ENCODE data around the gene CASP3. TPM values are rescaled to one million over a fixed set of nuclear protein-coding genes. Genes with fewer than 3 reads are reported as not detected.
"Not testable (repeated sequence)": the region's sequence is repeated elsewhere in the genome, so short reads cannot be mapped to it uniquely, and the experiment has no call there.

Gene CASP3
- total RNA-seq, 2 experiments from 2014 or later = 70.7 to 116 TPM

DNA sequence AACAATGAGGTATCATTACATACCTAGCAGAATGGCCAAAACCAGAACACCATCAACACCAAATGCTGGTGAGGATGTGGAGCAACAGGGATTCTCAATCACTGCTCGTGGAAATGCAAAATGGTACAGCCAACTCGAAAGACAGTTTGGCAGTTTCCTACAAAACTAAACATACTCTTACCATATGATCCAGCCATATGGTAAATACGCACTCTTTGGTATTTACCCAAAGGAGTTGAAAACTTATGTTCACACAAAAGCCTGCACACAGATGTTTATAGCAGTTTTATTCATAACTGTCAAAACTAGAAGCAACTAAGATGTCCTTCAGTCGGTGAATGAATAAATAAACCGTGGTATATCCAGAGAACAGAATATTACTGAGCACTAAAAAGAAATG is 7.8 kb downstream of the CASP3 start:
- H3K4me3 Mint-ChIP-seq = no peak overlapping the region
- H3K9me3 Mint-ChIP-seq (ENCODE audit: low read depth) = no peaks in the 10 kb centered on the region
- peaks cover 84% of the 10 kb centered on the region for H3K4me1 Mint-ChIP-seq
- H3K27ac Mint-ChIP-seq = peak overlapping the region; percentile 41
- H3K27me3 Mint-ChIP-seq = no peaks in the 10 kb centered on the region
- ATAC-seq (no peak), DNase-seq (no peak)
- H3K36me3 Mint-ChIP-seq = peaks cover 69% of the 10 kb centered on the region
- CTCF ChIA-PET = no interaction called here

DNA sequence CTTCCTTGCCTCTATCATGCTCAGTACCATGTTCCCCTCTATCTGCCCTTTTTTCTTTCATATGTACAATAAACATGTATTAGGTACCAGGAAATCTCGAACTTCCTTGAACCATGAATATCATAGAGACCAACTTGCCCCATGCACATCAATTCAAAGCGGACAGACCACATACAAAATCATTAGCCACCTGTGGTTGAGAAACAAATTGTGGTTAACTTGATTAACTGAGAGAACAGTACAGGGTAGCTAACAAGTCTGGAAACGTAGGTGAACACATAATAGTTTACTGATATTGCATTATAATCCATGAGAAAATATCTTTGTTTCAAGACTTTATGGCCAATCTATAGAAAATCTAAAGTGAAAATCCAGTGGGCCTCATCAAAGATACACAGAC is 8.2 kb downstream of the CASP3 start:
- DNase-seq = no peak
- H3K4me3 Mint-ChIP-seq = no peak overlapping the region
- H3K27me3 Mint-ChIP-seq = no peaks in the 10 kb centered on the region
- ATAC-seq = no peak
- H3K4me1 Mint-ChIP-seq = peaks cover 82% of the 10 kb centered on the region
- CTCF ChIA-PET = no interaction called here
- peaks cover 69% of the 10 kb centered on the region for H3K36me3 Mint-ChIP-seq
- no peaks in the 10 kb centered on the region for H3K9me3 Mint-ChIP-seq (ENCODE audit: low read depth)
- H3K27ac Mint-ChIP-seq = peak overlapping the region; percentile 41

DNA sequence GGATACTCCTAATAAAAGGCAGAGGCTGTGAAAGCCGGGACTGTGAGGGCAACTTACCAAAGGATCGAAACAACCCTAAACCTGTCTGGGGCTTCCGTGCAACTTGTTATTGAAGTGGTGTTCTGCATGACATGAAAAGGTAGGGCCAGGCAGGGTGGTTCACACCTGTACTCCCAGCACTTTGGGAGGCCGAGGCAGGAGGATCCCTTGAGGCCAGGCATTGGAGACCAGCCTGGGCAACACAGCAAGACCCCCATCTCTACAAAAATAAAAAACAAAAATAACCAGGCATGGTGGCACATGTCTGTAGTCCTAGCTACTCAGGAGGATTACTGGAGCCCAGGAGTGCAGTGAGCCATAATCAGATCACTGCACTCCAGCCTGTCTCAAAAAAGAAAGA is 12.3 kb downstream of the CASP3 start:
- H3K27me3 Mint-ChIP-seq = no peaks in the 10 kb centered on the region
- peaks cover 74% of the 10 kb centered on the region for H3K36me3 Mint-ChIP-seq
- H3K27ac Mint-ChIP-seq = no peak overlapping the region
- CTCF ChIA-PET = no interaction called here
- DNase-seq (no peak), ATAC-seq (no peak)
- no peak overlapping the region for H3K4me3 Mint-ChIP-seq
- H3K4me1 Mint-ChIP-seq = peaks cover 57% of the 10 kb centered on the region
- no peaks in the 10 kb centered on the region for H3K9me3 Mint-ChIP-seq (ENCODE audit: low read depth)

DNA sequence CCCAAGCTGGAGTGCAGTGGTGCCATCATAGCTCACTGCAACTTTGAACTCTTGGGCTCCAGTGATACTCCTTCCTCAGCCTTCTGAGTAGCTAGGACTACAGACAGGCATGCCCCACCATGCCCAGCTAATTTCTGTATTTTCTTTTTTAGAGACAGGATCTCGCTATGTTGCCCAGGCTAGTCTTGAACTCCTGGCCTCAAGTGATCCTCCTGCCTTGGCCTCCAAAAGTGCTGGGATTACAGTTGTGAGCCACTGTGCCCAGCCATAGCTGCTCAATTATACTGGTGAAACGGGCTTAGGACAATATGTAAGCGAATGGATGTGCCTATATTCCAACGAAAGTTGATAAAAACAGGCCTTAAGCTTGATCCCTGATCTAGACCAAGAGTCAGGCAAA is 13.1 kb downstream of the CASP3 start:
- H3K9me3 Mint-ChIP-seq (ENCODE audit: low read depth) = no peaks in the 10 kb centered on the region
- DNase-seq (no peak), ATAC-seq (no peak)
- peaks cover 53% of the 10 kb centered on the region for H3K4me1 Mint-ChIP-seq
- H3K36me3 Mint-ChIP-seq = peaks cover 72% of the 10 kb centered on the region
- no peak overlapping the region for H3K4me3 Mint-ChIP-seq
- CTCF ChIA-PET = no interaction called here
- no peaks in the 10 kb centered on the region for H3K27me3 Mint-ChIP-seq
- H3K27ac Mint-ChIP-seq = no peak overlapping the region

DNA sequence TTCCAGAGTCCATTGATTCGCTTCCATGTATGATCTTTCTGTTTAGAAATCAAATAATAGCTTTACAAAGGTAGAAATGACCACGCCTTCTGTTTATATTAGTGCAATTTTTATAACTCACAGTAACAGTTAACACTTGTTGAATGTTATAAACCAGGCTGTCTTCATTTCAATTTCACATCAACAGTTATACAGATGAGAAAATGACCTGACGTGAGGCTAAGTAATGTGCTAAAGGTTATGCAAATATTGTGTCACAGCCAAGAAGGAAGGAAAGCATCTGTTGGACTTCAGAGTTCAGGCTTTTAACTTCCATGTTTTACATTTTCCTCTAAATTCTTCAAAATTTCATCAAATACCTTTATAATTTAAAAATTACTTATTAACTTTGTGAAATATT is 13.9 kb downstream of the CASP3 start:
- Mint-ChIP-seq H3K27ac (no peak overlapping the region), H3K36me3 (peaks cover 73% of the 10 kb centered on the region)

DNA sequence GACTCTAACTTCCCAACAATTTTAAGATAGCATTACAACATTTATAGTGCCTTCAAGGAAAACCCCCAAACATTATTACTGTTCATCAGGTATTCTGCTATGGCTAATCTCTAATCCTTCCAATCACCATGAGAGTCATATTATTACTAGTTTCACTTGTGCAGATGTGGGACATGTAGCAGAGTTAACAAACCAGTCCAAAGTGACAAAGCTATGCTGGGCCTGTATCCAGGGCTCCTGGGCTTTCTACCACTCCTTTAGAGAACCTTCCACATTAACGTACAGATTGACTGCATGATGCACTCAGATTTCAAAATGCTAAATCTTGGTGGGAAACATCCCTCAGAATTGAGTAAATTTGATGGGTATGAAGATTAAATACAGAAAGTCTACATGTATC is 16.4 kb downstream of the CASP3 start:
- H3K36me3 Mint-ChIP-seq = peaks cover 81% of the 10 kb centered on the region
- no peak overlapping the region for H3K4me3 Mint-ChIP-seq
- ATAC-seq = no peak
- H3K4me1 Mint-ChIP-seq = peaks cover 34% of the 10 kb centered on the region
- H3K9me3 Mint-ChIP-seq (ENCODE audit: low read depth) = no peaks in the 10 kb centered on the region
- no peak for DNase-seq
- CTCF ChIA-PET = interaction anchor here (1.4 kb wide), 1 partner anchor 371 kb away, joined by 3 read pairs; no protein-coding TSS in a partner anchor
- peak overlapping the region; percentile 18 for H3K27ac Mint-ChIP-seq
- no peaks in the 10 kb centered on the region for H3K27me3 Mint-ChIP-seq

More for the DNA sequence above, 13.9 kb downstream of the CASP3 start:
- ATAC-seq = no peak
- no peaks in the 10 kb centered on the region for H3K9me3 Mint-ChIP-seq (ENCODE audit: low read depth)
- no peak overlapping the region for H3K4me3 Mint-ChIP-seq
- no peak for DNase-seq
- CTCF ChIA-PET = interaction anchor here (0.7 kb wide), 1 partner anchor 12 kb away, joined by 3 read pairs; no protein-coding TSS in a partner anchor
- peaks cover 47% of the 10 kb centered on the region for H3K4me1 Mint-ChIP-seq
- H3K27me3 Mint-ChIP-seq = no peaks in the 10 kb centered on the region

DNA sequence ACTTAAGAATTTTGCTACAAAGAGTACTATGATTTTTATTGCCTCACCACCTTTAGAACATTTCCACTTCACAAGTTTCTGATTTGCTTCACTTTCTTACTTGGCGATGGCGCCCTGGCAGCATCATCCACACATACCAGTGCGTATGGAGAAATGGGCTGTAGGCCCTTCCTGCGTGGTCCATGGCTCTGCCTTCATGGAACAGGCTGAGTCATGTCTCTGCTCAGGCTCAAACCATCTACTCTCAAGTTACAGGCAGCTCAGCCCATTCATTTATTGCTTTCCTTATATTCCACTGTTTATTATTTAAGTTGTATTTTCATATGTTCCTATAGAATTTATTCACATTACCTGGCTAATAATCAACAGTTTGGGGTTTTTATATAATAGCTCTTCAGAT is 21.1 kb downstream of the CASP3 start:
- H3K27ac Mint-ChIP-seq = peak overlapping the region; percentile 24
- DNase-seq (no peak), ATAC-seq (no peak)
- no peaks in the 10 kb centered on the region for H3K9me3 Mint-ChIP-seq (ENCODE audit: low read depth)
- H3K36me3 Mint-ChIP-seq = peaks cover 80% of the 10 kb centered on the region
- CTCF ChIA-PET = no interaction called here
- H3K4me3 Mint-ChIP-seq = no peak overlapping the region
- H3K4me1 Mint-ChIP-seq = peaks cover 49% of the 10 kb centered on the region
- no peaks in the 10 kb centered on the region for H3K27me3 Mint-ChIP-seq

DNA sequence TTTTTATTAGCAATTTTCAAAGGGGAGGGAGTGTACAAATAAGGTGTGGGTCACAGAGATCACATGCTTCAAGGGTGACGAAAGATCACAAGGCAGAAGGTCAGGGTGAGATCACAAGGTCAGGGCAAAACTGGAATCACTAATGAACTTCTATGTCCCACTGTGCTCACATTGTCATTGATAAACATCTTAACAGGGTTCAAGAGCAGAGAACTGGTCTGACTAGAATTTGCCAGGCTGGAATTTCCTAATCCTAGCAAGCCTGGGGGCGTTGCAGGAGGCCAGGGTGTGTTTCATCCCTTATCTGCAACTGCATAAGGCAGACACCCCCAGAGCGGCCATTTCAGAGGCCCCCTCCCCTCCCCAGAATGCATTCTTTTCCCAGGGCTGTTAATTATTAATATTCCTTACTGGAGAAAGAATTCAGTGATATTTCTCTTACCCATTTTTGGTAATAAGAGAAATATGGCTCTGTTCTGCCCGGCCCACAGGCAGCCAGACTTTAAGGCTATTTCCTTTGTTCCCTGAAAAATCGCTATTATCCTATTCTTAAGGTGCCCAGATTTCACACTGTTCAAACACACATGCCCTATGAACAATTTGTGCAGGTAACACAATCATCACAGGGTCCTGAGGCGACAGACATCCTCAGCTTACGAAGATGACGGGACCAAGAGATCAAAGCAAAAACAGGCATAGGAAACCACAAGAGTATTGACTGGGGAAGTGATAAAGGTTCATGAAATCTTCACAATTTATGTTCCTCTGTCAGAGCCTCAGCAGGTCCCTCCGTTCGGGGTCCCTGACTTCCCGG is 23.3 kb downstream of the CASP3 start:
- not testable (repeated sequence) for H3K27me3 Mint-ChIP-seq; DNase-seq; H3K27ac Mint-ChIP-seq; H3K4me3 Mint-ChIP-seq; ATAC-seq; H3K9me3 Mint-ChIP-seq (ENCODE audit: low read depth)
- Mint-ChIP-seq H3K4me1 (peaks cover 42% of the 10 kb centered on the region), H3K36me3 (peaks cover 67% of the 10 kb centered on the region)
- CTCF ChIA-PET = interaction anchor here (0.6 to 0.9 kb wide), 2 partner anchors 15 to 18 kb away, joined by 3 read pairs; no protein-coding TSS in a partner anchor

DNA sequence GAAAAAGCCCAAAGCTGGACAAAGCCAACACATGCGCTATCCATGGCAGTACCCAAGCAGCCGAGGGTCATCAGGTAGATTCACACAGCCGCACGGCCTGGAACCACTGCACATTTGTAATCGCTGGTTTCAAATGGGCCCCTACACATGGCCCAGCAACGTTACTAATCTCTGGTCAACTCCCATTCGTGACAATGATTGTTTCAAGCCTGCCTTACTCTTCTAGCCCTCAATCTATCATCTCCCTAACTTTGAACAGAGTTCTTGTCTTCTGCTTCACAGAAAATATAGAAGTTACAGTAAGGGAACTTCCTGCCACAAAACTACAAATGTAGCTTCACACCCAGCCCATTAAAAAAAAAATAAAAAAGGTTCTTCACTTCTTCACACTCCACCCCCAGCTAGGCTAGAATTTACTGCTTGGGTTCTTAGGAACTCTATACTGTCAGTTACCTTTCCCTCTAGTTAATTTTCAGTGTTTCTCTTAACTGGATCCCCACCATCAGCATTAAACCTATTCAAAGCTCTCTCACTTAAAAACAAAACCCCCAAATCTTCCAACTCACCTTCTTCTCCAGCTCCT is 24.2 kb downstream of the CASP3 start:
- DNase-seq (no peak), ATAC-seq (peak; percentile 27)
- Mint-ChIP-seq H3K27me3 (no peaks in the 10 kb centered on the region), H3K9me3 (ENCODE audit: low read depth) (no peaks in the 10 kb centered on the region), H3K4me3 (no peak overlapping the region), H3K36me3 (peaks cover 58% of the 10 kb centered on the region), H3K4me1 (peaks cover 40% of the 10 kb centered on the region), H3K27ac (peak overlapping the region; percentile 42)
- CTCF ChIA-PET = interaction anchor here (0.6 to 0.9 kb wide), 2 partner anchors 14 to 19 kb away, joined by 3 read pairs; no protein-coding TSS in a partner anchor

DNA sequence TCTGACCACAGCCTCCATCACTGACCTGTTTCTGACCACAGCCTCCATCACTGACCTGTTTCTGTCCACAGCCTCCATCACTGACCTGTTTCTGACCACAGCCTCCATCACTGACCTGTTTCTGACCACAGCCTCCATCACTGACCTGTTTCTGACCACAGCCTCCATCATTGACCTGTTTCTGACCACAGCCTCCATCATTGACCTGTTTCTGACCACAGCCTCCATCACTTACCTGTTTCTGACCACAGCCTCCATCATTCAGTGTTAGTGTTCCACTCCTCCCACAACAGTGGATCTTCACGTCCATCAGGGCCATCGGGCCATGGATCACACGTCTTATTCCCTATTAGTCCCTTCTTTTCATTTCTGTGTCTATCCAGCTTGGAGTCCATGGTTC is 24.7 kb downstream of the CASP3 start:
- Mint-ChIP-seq H3K27ac (peak overlapping the region; percentile 3), H3K36me3 (peaks cover 53% of the 10 kb centered on the region), H3K4me1 (peaks cover 39% of the 10 kb centered on the region)
- H3K27me3 Mint-ChIP-seq; H3K9me3 Mint-ChIP-seq (ENCODE audit: low read depth); ATAC-seq; CTCF ChIA-PET; DNase-seq; H3K4me3 Mint-ChIP-seq: not testable (repeated sequence)

DNA sequence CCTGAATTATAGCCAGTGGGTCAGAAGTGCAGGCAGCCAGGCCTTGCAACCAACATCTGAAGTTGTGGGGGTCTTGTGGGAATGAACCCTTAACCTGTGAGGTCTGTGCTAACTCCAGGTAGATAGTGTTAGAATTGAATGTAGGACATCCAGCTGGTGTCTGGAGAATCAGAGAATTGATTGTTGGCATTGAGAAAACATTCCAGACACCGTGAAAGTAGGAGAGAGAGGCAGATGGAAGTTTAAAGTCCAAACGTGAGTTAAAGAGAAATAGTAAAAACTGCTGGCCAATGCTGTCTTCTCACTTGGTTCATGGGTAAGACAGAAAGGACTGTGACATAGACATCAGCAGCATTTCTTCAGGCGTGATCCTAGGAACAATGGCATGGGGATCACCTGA is 27.7 kb downstream of the CASP3 start:
- Mint-ChIP-seq H3K4me3 (no peak overlapping the region), H3K27me3 (no peaks in the 10 kb centered on the region), H3K36me3 (peaks cover 28% of the 10 kb centered on the region), H3K4me1 (peaks cover 21% of the 10 kb centered on the region), H3K9me3 (ENCODE audit: low read depth) (no peaks in the 10 kb centered on the region), H3K27ac (no peak overlapping the region)
- no peak for ATAC-seq
- CTCF ChIA-PET = no interaction called here
- no peak for DNase-seq

DNA sequence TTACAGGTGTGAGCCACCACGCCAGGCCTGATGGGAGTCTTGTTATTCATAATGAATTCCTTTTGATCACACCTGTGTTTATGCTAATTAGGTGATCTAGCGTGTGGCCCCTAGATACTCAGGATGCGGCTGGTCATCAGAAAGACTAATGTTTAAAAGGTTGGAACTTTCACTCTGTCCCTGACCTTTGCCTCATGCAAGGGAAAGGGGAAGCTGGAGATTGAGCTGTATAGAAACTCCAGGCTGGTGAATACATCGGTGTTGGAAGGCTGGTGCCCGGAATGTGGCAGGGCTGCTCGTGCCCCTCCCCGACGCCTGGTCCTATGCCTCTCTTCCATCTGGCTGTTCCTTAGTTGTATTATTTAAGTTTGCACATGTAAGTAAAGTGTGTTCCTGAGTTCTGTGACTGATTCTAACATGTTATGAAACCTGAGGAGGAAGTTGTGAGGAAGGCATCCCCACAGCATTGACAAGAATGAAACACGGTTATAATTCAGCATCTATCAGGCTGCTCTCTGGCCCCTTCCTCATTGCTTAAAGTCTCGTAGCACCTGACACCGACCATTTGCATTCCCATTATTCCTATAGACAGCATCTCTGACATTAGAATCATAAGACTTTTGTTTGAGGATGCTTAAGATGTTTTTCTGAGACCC is 28.9 kb downstream of the CASP3 start:
- ATAC-seq (no peak), DNase-seq (no peak)
- H3K27me3 Mint-ChIP-seq = no peaks in the 10 kb centered on the region
- peaks cover 18% of the 10 kb centered on the region for H3K36me3 Mint-ChIP-seq
- no peak overlapping the region for H3K4me3 Mint-ChIP-seq
- H3K9me3 Mint-ChIP-seq (ENCODE audit: low read depth) = no peaks in the 10 kb centered on the region
- H3K27ac Mint-ChIP-seq = no peak overlapping the region
- H3K4me1 Mint-ChIP-seq = peaks cover 11% of the 10 kb centered on the region
- CTCF ChIA-PET = interaction anchor here (0.9 kb wide), 1 partner anchor 356 kb away, joined by 3 read pairs; no protein-coding TSS in a partner anchor

DNA sequence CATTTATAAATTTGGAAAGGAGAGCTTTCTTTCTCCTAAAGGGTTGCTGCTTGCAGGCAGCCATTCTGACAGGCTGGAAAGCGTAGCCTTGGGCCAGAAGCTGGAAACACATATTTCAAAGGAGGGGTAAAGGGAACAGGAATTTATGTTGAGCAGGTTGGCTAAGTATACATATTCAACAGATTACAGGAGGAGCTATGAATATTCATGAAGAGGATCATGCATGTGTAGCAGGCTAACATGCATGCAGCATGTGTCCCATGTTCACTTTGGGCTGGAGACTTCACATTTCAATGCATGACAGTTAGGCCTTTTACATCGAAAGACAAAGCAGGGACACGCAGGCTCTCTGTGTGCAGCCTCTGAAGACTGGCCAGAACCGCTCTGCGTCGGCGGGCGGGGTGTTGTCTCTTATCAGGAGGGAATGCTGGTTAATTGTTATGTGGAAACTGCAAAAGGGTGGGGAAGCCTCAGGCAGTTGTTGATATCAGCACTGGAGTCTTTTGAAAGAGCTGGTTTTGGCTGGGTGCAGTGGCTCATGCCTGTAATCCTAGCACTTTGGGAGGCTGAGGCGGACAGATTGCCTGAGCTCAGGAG is 31.5 kb downstream of the CASP3 start:
- CTCF ChIA-PET = interaction anchor here (1.0 kb wide), 1 partner anchor 9 kb away, joined by 4 read pairs; no protein-coding TSS in a partner anchor

More for the DNA sequence above, 31.5 kb downstream of the CASP3 start:
- H3K36me3 Mint-ChIP-seq = peaks cover 9% of the 10 kb centered on the region
- no peak overlapping the region for H3K4me3 Mint-ChIP-seq
- DNase-seq (no peak), ATAC-seq (no peak)
- H3K27me3 Mint-ChIP-seq = no peaks in the 10 kb centered on the region
- no peak overlapping the region for H3K27ac Mint-ChIP-seq
- no peaks in the 10 kb centered on the region for H3K4me1 Mint-ChIP-seq
- peaks cover 6% of the 10 kb centered on the region for H3K9me3 Mint-ChIP-seq (ENCODE audit: low read depth)

All from activated CD8-positive, alpha-beta memory T cell treated with anti-CD3 and anti-CD28 coated beads, Interleukin-2, amount 10 ng/mL, durations not matched to agents 7 days and 5 days (primary cell).